HAP-1 (cell line): ENCODE results near the gene MARCO.
"Not testable (repeated sequence)": the region's sequence is repeated elsewhere in the genome, so short reads cannot be mapped to it uniquely, and the experiment has no call there.

Experiments
- DNase-seq, 2 experiments: peaks; one replicate each; pipeline ENCODE4 v3.0.0-alpha.2; 2016 to 2020; ENCODE audit warnings: low spot score in 2 of 2
- H3K27me3 ChIP-seq: fragments of 250-450 bp; sonication (Bioruptor Pico); 2 replicates; pipeline ENCODE4 v1.5.1; 2020; ENCODE audit warnings: low read depth, mild to moderate bottlenecking, moderate library complexity
- H3K36me3 ChIP-seq: fragments of 250-450 bp; sonication (Bioruptor Pico); replicated peaks from 2 replicates; pipeline ENCODE4 v1.5.1; 2020; ENCODE audit warnings: mild to moderate bottlenecking
- H3K4me1 ChIP-seq: fragments of 250-450 bp; sonication (Bioruptor Pico); 2 replicates; pipeline ENCODE4 v1.5.1; 2020; ENCODE audit warnings: mild to moderate bottlenecking
- H3K4me3 ChIP-seq: fragments of 250-450 bp; sonication (Bioruptor Pico); 2 replicates; pipeline ENCODE4 v1.5.1; 2020; ENCODE audit warnings: mild to moderate bottlenecking, moderate library complexity
- H3K9me3 ChIP-seq: fragments of 250-450 bp; sonication (Bioruptor Pico); 2 replicates; pipeline ENCODE4 v1.5.1; 2020; ENCODE audit warnings: mild to moderate bottlenecking, moderate library complexity
- in situ Hi-C: fragments of 300-500 bp; cut with MboI; formaldehyde crosslinking; loops from 3 replicates; pipeline ENCODE4 v1.14.3; 2020; ENCODE audit warnings: low sequenced_read_pairs, inconsistent platforms, mixed read lengths

MARCO gene

GRCh38 chr2:118940486-118941120 is 1.4 kb upstream of the MARCO start:
- in situ Hi-C loops = no loop called here
- H3K4me3 ChIP-seq = no peak overlapping the region

DNA sequence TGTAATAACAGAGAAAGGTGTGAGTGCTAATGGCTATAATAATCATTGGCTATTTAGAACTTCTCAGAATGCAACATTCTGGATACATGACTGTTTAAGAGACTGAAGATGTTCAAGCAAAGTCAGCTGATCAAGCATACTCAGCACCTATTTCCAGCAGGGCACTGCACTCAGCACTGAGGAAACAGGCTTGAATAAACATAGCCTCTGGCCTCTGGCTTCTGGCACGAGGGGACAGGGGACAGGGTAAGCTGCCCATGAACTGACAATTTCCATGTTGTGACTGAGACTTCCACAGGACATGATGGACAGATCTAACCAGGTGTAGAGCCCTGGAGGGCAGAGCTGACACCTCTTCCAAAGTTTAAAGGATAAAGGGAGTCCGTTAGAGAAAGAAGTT is 1.3 kb downstream of the MARCO start:
- Histone ChIP-seq H3K36me3 (no peaks in the 10 kb centered on the region), H3K4me1 (no peaks in the 10 kb centered on the region), H3K27me3 (no peaks in the 10 kb centered on the region; the same call in 1 of the 2 replicates), H3K9me3 (no peaks in the 10 kb centered on the region), H3K4me3 (no peak overlapping the region)
- in situ Hi-C loops = no loop called here
- DNase-seq = no peak

More at GRCh38 chr2:118940486-118941120, 1.4 kb upstream of the MARCO start:
- H3K27me3 ChIP-seq = no peaks in the 10 kb centered on the region; the same call in 1 of the 2 replicates
- no peaks in the 10 kb centered on the region for H3K4me1 ChIP-seq
- no peaks in the 10 kb centered on the region for H3K36me3 ChIP-seq
- H3K9me3 ChIP-seq = no peaks in the 10 kb centered on the region
- DNase-seq = no peak

DNA sequence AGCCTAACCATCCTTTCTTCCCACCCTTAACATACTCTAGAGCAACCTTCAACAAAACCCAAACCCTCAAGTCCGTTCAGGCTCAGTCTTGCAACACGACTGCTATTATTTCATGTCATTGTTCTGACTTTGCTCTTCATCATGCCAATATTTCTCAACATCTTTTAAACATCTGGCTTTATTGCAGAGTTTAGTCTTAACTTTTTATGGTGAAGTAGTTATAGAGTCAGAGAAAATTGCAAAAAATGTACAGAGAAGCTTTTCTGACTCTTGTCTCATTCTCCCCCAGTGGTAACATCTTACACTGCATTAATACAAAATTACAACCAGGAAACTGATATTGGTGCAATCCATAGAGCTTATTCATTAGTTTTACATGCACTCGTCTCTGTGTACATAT is 3.9 kb downstream of the MARCO start:
- H3K36me3 ChIP-seq = no peaks in the 10 kb centered on the region
- no peak for DNase-seq
- no peak overlapping the region for H3K4me3 ChIP-seq
- H3K9me3 ChIP-seq = no peaks in the 10 kb centered on the region
- no peaks in the 10 kb centered on the region for H3K4me1 ChIP-seq
- H3K27me3 ChIP-seq = no peaks in the 10 kb centered on the region; the same call in 1 of the 2 replicates
- in situ Hi-C loops = no loop called here

GRCh38 chr2:118948266-118948665 is 6.3 kb downstream of the MARCO start:
- H3K27me3 ChIP-seq, H3K4me3 ChIP-seq, H3K9me3 ChIP-seq, DNase-seq, H3K36me3 ChIP-seq, in situ Hi-C loops, H3K4me1 ChIP-seq: not testable (repeated sequence)

DNA sequence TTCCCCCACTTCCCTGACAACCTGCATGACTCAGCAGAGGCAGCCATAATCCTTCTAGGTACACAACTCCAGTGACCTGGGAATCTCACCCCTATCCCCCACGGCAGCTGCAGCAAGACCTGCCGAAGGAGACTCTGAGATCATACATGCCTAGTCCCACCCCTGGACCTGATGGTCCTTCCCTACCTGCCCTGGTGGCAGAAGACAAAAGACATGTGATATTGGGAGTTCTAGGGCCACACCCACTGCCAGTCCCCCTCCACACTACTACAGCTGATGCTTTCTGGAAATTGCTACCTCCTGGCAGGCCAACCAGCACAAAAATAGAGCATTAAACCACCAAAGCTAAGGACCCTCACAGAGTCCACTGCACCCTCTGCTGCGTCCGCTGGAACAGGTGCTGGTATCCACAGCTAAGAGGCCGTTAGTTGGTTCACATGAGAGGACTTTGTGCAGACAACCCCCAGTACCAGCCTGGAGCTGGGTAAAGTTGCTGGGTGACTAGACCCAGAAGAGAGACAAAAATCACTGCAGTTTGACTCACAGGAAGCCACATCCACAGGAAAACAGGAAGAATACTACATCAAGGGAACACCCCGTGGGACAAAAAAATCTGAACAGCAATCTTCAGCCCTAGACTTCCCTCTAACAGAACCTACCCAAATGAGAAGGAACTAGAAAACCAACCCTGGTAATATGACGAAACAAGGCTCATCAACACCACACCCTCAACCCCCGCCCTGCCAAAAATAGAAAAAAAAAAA is 12.5 kb downstream of the MARCO start:
- H3K4me3 ChIP-seq = no peak overlapping the region
- no peaks in the 10 kb centered on the region for H3K27me3 ChIP-seq
- in situ Hi-C loops = no loop called here
- H3K36me3 ChIP-seq = no peaks in the 10 kb centered on the region
- H3K4me1 ChIP-seq = no peaks in the 10 kb centered on the region
- no peaks in the 10 kb centered on the region for H3K9me3 ChIP-seq
- DNase-seq = no peak

GRCh38 chr2:118965737-118966136 is 23.7 kb downstream of the MARCO start:
- H3K4me3 ChIP-seq = no peak overlapping the region
- DNase-seq = no peak
- no peaks in the 10 kb centered on the region for H3K36me3 ChIP-seq
- H3K27me3 ChIP-seq = 0 out of 2 replicates have a peak, but pooled peaks cover 3% of the 10 kb centered on the region
- H3K4me1 ChIP-seq = no peaks in the 10 kb centered on the region
- no peaks in the 10 kb centered on the region for H3K9me3 ChIP-seq
- in situ Hi-C loops = no loop called here

DNA sequence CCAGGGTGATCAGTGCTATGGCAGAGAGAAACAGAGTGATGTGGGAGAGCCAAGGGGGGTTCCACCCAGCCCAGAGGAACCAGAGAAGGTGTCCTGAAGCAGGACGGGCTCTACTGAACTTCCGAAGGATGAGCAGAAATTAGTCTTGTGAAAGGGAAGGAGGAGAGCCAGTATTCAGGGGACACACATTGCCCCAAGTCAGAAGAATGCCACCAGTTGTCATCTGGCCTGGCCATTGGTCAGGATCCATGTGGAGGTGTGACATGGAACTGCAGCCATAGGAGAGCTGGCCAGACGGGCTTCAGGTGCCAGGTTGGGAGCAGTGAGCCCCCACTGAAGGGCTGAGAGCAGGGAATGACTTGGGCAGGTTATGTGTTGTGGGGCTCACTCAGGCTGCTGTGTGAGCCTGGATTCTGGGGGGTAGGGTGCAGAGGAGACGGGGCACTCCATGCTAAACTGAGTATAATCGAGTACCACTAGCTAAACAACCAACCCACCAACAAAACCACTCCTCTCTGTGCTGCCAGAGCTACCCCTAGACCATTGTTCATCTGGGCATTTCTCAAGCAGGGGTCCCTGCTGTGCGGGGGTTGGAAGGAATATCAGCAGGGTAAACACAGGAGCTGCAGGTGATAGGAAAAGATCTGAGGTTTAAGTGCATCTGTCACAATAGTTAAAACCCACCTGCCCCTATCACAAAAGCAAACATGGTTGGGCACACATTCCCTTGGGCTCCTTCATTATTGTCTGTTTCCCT is 25.3 kb downstream of the MARCO start:
- Histone ChIP-seq H3K4me1 (no peaks in the 10 kb centered on the region), H3K9me3 (no peaks in the 10 kb centered on the region), H3K27me3 (0 out of 2 replicates have a peak, but pooled peaks cover 3% of the 10 kb centered on the region), H3K4me3 (no peak overlapping the region), H3K36me3 (no peaks in the 10 kb centered on the region)
- in situ Hi-C loops = no loop called here
- DNase-seq = no peak

- DNase-seq = no peak
Measured at GRCh38 chr2:118968042-118968441, 26.0 kb downstream of the MARCO start.

DNA sequence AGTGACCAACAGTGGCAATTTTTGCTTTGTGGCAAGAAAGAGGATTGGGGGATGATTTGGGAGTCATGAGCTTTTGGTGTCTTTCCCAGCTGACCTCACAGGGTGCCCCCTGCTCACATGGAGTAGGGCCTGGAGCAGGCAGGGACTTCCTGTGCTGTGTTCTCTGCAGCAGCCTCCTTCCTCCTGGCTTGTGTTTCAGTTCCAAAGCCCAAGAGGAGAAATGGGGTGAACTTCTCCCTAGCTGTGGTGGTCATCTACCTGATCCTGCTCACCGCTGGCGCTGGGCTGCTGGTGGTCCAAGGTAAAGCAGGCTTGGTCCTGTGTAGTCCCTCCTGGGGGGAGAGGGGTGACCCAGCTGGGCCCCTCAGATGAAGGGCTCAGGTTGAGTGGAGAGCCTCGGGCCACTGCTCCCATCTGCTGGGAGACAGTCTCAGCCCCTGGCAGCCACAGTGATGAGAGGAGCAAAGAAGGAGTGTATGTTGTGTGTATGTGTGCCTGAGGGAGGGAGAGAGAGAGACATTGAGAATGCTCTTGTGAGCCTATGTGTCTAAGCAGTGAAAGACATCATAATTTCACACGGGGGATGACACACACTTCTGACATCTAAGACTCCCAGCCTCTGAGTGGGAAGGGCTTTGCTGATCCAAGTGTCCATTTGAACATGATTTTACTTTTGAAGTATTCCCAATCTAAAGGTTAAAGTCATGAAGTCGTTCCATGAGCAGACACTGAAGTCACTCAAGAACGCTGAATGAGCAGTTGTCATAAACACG is 27.2 kb downstream of the MARCO start:
- no peak for DNase-seq
- Histone ChIP-seq H3K4me3 (no peak overlapping the region), H3K9me3 (no peaks in the 10 kb centered on the region), H3K36me3 (no peaks in the 10 kb centered on the region), H3K4me1 (no peaks in the 10 kb centered on the region), H3K27me3 (0 out of 2 replicates have a peak, but pooled peaks cover 3% of the 10 kb centered on the region)
- in situ Hi-C loops = no loop called here

More at GRCh38 chr2:118968042-118968441, 26.0 kb downstream of the MARCO start:
- no peaks in the 10 kb centered on the region for H3K4me1 ChIP-seq
- no peaks in the 10 kb centered on the region for H3K9me3 ChIP-seq
- H3K4me3 ChIP-seq = no peak overlapping the region
- in situ Hi-C loops = no loop called here
- H3K27me3 ChIP-seq = 0 out of 2 replicates have a peak, but pooled peaks cover 3% of the 10 kb centered on the region
- no peaks in the 10 kb centered on the region for H3K36me3 ChIP-seq

DNA sequence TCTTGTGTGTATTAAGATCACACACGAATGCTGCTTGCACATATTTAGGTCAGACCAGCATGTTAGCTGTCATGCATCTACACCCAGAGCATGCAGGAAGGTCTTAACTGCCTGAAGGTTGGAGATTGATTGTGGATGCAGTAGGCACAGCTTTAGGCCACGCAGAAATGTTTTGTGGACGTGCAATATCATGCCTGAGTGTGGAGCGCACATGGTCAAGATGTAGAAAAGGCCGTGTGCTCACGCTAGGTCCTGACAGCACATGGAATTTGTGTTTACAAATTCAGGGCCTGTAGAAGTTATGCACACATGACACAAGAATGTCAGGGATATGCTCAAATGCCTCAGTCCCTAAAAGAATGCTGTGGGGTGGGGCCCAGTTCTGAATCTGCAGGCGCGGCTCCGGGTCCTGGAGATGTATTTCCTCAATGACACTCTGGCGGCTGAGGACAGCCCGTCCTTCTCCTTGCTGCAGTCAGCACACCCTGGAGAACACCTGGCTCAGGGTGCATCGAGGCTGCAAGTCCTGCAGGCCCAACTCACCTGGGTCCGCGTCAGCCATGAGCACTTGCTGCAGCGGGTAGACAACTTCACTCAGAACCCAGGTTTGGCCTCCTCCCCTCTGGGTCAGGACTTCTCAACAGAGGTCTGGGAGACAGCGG is 27.9 kb downstream of the MARCO start:
- in situ Hi-C loops = no loop called here
- H3K9me3 ChIP-seq = no peaks in the 10 kb centered on the region
- H3K27me3 ChIP-seq = 0 out of 2 replicates have a peak, but pooled peaks cover 3% of the 10 kb centered on the region
- no peaks in the 10 kb centered on the region for H3K4me1 ChIP-seq
- H3K4me3 ChIP-seq = no peak overlapping the region
- no peaks in the 10 kb centered on the region for H3K36me3 ChIP-seq
- no peak for DNase-seq

DNA sequence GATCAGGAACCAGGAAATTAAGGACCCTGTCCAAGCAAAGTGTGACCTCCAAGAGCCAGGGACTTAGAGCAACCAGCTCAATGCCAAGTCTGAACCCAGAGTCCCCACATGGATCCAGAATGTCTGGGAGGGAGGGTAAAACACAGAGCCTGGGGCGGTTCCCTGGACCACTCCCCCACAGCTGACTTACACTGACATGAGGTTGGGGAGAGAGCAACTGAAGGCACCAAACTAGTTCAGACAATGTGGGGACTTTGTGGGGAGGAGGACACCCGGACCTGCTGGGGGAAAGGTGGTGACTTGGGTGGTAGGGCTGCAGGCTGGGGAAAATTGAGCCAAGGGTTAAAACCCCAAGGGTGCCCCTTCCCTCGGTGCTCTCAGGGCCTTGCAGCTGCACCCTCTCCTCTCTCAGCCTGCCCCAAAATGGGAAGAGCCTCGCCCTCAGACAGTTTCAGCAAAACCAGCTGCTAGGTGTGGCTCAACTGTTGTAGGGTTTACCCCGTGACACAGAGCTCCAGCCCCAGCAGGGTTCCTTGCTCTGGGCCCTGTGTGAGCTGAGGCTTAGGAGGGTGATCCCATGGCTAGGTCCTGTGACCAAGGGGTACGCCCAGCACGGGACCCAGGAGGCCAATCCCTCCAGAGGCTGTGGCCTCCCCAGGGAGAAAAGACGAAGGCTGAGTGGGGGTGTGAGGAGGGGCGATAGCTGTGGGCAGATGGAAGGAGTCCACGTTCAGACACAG is 28.6 kb downstream of the MARCO start:
- H3K4me3 ChIP-seq = no peak overlapping the region
- no peaks in the 10 kb centered on the region for H3K36me3 ChIP-seq
- in situ Hi-C loops = no loop called here
- H3K9me3 ChIP-seq = no peaks in the 10 kb centered on the region
- no peak for DNase-seq
- no peaks in the 10 kb centered on the region for H3K4me1 ChIP-seq
- H3K27me3 ChIP-seq = no peaks in the 10 kb centered on the region

DNA sequence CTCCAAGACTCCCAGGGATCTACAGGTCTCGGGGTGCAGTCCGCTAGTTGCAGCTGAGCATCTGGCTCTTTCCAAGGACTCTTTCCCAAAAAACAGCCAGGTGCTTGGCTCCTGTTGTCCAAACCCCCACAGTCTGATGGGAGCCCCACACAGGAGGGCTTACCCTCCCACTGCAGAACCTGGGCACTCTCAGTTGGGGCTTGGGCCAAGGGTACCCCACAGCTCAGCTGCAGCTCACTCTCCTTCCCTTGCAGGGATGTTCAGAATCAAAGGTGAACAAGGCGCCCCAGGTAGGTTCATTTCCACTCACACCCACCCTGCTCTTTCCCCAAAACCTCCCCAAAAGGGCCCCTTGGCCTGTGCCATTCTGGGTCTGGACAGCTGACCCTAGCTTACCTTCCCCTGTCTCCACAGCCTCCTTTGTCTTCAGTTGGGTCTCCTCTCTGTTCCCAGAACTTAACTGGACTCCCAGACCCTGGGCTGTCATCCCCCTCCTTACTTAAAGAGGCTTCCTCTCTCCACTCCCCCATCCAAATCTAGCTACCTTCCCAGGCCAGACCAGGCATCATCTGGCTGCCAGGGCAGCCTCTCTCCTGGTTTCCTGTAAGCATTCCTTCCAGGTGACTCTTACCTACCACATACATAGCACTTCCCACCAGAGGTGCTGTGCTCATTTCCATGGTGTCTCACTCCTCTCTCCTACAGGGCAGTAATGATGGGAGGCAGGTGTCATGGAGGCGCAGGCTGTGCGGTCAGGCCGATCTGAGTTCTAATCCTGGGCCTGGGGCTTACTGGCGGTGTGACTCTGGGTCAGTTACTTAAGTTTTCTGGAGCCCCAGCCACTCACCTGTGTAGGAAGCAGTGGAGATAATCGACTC is 29.5 kb downstream of the MARCO start:
- Histone ChIP-seq H3K9me3 (no peaks in the 10 kb centered on the region), H3K27me3 (no peaks in the 10 kb centered on the region), H3K4me1 (no peaks in the 10 kb centered on the region), H3K4me3 (no peak overlapping the region), H3K36me3 (no peaks in the 10 kb centered on the region)
- in situ Hi-C loops = no loop called here
- no peak for DNase-seq
